ENCODE data around the gene GLTP. TPM values are rescaled to one million over a fixed set of nuclear protein-coding genes. Genes with fewer than 3 reads are reported as not detected.

Gene GLTP
- total and polyA plus RNA-seq, 2 of the 4 experiments (the other 2 are of a cell fraction): 34.4 to 58.4 TPM

DNA sequence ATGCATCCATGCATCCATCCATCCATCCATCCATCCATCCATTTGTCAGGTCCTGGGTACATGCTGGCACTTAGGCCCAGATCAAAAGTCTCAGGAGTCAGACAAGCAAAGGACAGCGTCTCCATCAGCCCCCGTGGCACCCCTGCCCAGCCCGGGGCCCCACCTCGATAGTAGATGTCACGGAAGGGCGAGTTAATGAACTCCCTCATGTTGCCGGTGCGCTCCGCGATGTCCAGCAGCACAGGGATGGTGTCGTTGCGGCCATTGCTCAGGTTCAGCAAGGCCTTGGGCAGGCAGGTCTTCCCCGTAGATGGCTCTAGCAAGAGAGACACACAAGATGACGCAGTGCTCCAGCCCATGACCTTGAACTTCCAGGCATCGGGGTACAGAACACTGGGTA is 77.5 kb downstream of the GLTP start:
- H2AK9ac ChIP-seq (replicated peaks; ENCODE audit: low read depth, low read length, poor library complexity): no peak overlapping the region
- H4K8ac ChIP-seq (ENCODE audit: low read depth in 2 of 2, low read length in 2 of 2): no peak overlapping the region
- H2BK120ac ChIP-seq (ENCODE audit: low read depth, low read length): no peak overlapping the region
- ATAC-seq (ENCODE audit: low read depth) (no peak), DNase-seq (no peak)
- intact Hi-C loops (cut with micrococcal nuclease) (no loop called here), in situ Hi-C loops (cut with MboI; ENCODE audit: low sequenced_read_pairs) (loop anchor here (5.0 kb wide), 1 partner anchor 39 kb away; no protein-coding TSS in a partner anchor), dilution Hi-C loops (cut with HindIII; ENCODE audit: low sequenced_read_pairs, unreplicated experiment) (no loop called here)
- H4K20me1 ChIP-seq (ENCODE audit: insufficient read depth, low read length): no peaks in the 10 kb centered on the region
- H3K27me3 ChIP-seq (ENCODE audit: control insufficient read depth, insufficient read depth, low read length): no peaks in the 10 kb centered on the region
- H2AK5ac ChIP-seq (ENCODE audit: low read depth, low read length): no peak overlapping the region
- TF ChIP-seq FOS (IDR thresholded peaks at IDR 0.05; ENCODE audit: low read depth, low read length) (no peak), CEBPB (IDR thresholded peaks at IDR 0.05; ENCODE audit: low read depth, low read length) (no peak), NFE2L2 (IDR thresholded peaks at IDR 0.05; ENCODE audit: low read depth, low read length) (no peak), RCOR1 (IDR thresholded peaks at IDR 0.05; ENCODE audit: insufficient replicate concordance, low read length) (no peak), POLR2A (IDR thresholded peaks at IDR 0.05; ENCODE audit: low read depth, low read length) (no peak), RFX5 (IDR thresholded peaks at IDR 0.05; ENCODE audit: low read depth, low read length) (no peak), MAZ (IDR thresholded peaks at IDR 0.05; ENCODE audit: borderline replicate concordance, low read depth, low read length) (no peak), MAFK (IDR thresholded peaks at IDR 0.05; ENCODE audit: low read depth, low read length) (no peak), CHD1 (IDR thresholded peaks at IDR 0.05; ENCODE audit: low read depth, low read length) (no peak), RAD21 (IDR thresholded peaks at IDR 0.05; ENCODE audit: low read length) (no peak), BHLHE40 (IDR thresholded peaks at IDR 0.05; ENCODE audit: low read depth, low read length) (no peak), MXI1 (IDR thresholded peaks at IDR 0.05; ENCODE audit: borderline replicate concordance, low read depth, low read length) (no peak), SMC3 (IDR thresholded peaks at IDR 0.05; ENCODE audit: low read depth, low read length) (no peak)
- TF ChIP-seq, protein P1, sequence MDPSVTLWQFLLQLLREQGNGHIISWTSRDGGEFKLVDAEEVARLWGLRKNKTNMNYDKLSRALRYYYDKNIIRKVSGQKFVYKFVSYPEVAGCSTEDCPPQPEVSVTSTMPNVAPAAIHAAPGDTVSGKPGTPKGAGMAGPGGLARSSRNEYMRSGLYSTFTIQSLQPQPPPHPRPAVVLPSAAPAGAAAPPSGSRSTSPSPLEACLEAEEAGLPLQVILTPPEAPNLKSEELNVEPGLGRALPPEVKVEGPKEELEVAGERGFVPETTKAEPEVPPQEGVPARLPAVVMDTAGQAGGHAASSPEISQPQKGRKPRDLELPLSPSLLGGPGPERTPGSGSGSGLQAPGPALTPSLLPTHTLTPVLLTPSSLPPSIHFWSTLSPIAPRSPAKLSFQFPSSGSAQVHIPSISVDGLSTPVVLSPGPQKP (IDR thresholded peaks at IDR 0.05; ENCODE audit: borderline replicate concordance, low read depth, low read length): no peak
- TF ChIP-seq, protein P2, sequence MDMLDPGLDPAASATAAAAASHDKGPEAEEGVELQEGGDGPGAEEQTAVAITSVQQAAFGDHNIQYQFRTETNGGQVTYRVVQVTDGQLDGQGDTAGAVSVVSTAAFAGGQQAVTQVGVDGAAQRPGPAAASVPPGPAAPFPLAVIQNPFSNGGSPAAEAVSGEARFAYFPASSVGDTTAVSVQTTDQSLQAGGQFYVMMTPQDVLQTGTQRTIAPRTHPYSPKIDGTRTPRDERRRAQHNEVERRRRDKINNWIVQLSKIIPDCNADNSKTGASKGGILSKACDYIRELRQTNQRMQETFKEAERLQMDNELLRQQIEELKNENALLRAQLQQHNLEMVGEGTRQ (IDR thresholded peaks at IDR 0.05; ENCODE audit: low read depth, low read length): no peak
- TF ChIP-seq, protein P3, sequence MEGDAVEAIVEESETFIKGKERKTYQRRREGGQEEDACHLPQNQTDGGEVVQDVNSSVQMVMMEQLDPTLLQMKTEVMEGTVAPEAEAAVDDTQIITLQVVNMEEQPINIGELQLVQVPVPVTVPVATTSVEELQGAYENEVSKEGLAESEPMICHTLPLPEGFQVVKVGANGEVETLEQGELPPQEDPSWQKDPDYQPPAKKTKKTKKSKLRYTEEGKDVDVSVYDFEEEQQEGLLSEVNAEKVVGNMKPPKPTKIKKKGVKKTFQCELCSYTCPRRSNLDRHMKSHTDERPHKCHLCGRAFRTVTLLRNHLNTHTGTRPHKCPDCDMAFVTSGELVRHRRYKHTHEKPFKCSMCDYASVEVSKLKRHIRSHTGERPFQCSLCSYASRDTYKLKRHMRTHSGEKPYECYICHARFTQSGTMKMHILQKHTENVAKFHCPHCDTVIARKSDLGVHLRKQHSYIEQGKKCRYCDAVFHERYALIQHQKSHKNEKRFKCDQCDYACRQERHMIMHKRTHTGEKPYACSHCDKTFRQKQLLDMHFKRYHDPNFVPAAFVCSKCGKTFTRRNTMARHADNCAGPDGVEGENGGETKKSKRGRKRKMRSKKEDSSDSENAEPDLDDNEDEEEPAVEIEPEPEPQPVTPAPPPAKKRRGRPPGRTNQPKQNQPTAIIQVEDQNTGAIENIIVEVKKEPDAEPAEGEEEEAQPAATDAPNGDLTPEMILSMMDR (conservative IDR thresholded peaks at IDR 0.05; ENCODE audit: low read depth, low read length): no peak
- no peak overlapping the region for H4K91ac ChIP-seq (ENCODE audit: insufficient read depth, low read depth, low read length)
- no peak overlapping the region for H3K4me3 ChIP-seq (ENCODE audit: insufficient read depth, low read depth, low read length)
- H3K14ac ChIP-seq (replicated peaks; ENCODE audit: low read depth, low read length): no peak overlapping the region
- ChIA-PET CTCF (interaction anchor here (3.7 kb wide), 1 partner anchor 42 kb away, joined by 23 read pairs; no protein-coding TSS in a partner anchor), POLR2A (ENCODE audit: unreplicated experiment) (no interaction called here)
- no peak overlapping the region for H3K23ac ChIP-seq (ENCODE audit: low read depth, low read length)
- no peak overlapping the region for H2BK15ac ChIP-seq (ENCODE audit: low read depth, low read length)
- no peaks in the 10 kb centered on the region for H3K9me1 ChIP-seq (ENCODE audit: insufficient read depth, low read length)
- no peak overlapping the region for H2AFZ ChIP-seq (replicated peaks; ENCODE audit: low read length, poor library complexity)
- no peak overlapping the region for H2BK5ac ChIP-seq (ENCODE audit: low read depth, low read length, poor library complexity, severe bottlenecking)
- no peaks in the 10 kb centered on the region for H3K79me1 ChIP-seq (ENCODE audit: low read depth in 1 of 2, low read length in 2 of 2)
- no peak overlapping the region for H3K9ac ChIP-seq (ENCODE audit: low read depth, low read length)
- H3K18ac ChIP-seq (ENCODE audit: low read depth, low read length): no peak overlapping the region
- no peak overlapping the region for H3K4me2 ChIP-seq (ENCODE audit: low read depth, low read length)
- H3K27ac ChIP-seq (ENCODE audit: insufficient read depth, low read length): no peak overlapping the region
- H3K56ac ChIP-seq (ENCODE audit: extremely low read depth, insufficient read depth, low read length): no peak overlapping the region
- peaks cover 6% of the 10 kb centered on the region; the same call in 1 of the 2 replicates for H3K36me3 ChIP-seq (ENCODE audit: control insufficient read depth, insufficient read depth, low read length)
- no TSS peak for BruUV-seq (replicated peaks)
- no peaks in the 10 kb centered on the region for H3K9me3 ChIP-seq (ENCODE audit: control insufficient read depth, insufficient read depth, low read length)
- WGBS, 2 experiments (ENCODE audit: extremely low coverage in 2 of 2, insufficient read length in 1 of 2): 89% methylated on average over 12 of the region's 15 CpGs; no CpG with 5 or more reads in 1 of the 2 experiments
- no peak overlapping the region for H4K5ac ChIP-seq (ENCODE audit: low read depth, low read length)
- H3K4me1 ChIP-seq (ENCODE audit: control insufficient read depth, insufficient read depth, low read length): no peaks in the 10 kb centered on the region
- no peak overlapping the region for H2BK20ac ChIP-seq (ENCODE audit: low read depth, low read length)
- H3K4ac ChIP-seq (ENCODE audit: low read depth, low read length): no peak overlapping the region
